ENCODE data around the gene SLCO4A1.
A peak's percentile ranks its signal among the peaks of the same experiment; 100 is the strongest.

SLCO4A1 gene

DNA sequence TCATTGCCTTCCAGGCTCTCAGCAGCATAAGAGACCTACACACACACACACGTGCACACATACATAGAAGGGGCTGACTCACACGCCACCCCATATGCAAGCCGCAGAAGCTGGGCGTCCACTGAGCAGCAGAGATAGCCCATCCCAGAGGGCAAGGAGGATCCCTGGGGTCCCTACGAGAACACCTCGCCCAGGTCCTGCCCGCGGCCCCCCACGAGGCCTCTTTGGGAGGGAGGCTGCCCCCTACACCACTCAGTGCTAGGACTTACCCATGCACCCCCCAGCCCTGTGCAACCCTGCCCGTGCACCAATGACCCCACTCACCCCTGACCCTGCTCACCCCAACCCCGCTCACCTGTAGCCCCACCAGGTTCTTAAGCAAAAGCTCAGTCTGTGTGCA, 45.8 kb downstream of the SLCO4A1 start:
- TF ChIP-seq, protein P1, sequence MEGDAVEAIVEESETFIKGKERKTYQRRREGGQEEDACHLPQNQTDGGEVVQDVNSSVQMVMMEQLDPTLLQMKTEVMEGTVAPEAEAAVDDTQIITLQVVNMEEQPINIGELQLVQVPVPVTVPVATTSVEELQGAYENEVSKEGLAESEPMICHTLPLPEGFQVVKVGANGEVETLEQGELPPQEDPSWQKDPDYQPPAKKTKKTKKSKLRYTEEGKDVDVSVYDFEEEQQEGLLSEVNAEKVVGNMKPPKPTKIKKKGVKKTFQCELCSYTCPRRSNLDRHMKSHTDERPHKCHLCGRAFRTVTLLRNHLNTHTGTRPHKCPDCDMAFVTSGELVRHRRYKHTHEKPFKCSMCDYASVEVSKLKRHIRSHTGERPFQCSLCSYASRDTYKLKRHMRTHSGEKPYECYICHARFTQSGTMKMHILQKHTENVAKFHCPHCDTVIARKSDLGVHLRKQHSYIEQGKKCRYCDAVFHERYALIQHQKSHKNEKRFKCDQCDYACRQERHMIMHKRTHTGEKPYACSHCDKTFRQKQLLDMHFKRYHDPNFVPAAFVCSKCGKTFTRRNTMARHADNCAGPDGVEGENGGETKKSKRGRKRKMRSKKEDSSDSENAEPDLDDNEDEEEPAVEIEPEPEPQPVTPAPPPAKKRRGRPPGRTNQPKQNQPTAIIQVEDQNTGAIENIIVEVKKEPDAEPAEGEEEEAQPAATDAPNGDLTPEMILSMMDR (IDR thresholded peaks at IDR 0.05; ENCODE audit: low read depth, low read length, missing control alignments) = no peak
- DNase-seq (ENCODE audit: extremely low read depth, low read depth) = no peak

DNA sequence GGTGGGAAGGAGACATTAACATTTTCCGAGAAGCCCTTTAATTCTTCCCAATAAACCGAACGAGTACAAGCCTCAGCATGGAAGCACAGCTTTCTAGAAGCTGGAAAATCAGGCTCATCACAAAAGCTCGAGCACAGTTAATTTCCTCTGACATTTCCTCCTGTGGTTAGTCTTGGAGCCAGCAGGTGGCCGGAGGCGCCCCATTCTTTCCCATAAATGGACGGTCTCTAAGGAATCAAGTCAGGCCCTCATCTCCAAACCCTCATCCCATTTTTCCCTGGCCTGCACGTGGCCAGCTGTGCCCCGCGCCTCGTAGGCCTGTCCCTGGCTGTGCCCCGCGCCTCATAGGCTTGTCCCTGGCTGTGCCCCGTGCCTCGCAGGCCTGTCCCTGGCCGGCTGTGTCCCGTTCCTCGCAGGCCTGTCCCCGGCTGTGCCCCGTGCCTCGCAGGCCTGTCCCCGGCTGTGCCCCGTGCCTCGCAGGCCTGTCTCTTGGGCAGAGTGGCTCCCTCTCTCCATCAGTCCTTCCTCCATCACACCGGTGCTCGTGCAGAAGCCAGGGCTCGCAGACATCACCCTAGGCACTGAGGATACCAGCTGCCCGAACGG, 46.7 kb downstream of the SLCO4A1 start:
- DNase-seq (ENCODE audit: extremely low read depth, low read depth) = no peak
- TF ChIP-seq, protein P1 (IDR thresholded peaks at IDR 0.05; ENCODE audit: low read depth, low read length, missing control alignments) = peak; percentile 34
- H3K4me3 ChIP-seq (replicated peaks; ENCODE audit: low read depth, low read length) = no peak overlapping the region

More for the DNA sequence above, 45.8 kb downstream of the SLCO4A1 start:
- no peak overlapping the region for H3K4me3 ChIP-seq (replicated peaks; ENCODE audit: low read depth, low read length)

DNA sequence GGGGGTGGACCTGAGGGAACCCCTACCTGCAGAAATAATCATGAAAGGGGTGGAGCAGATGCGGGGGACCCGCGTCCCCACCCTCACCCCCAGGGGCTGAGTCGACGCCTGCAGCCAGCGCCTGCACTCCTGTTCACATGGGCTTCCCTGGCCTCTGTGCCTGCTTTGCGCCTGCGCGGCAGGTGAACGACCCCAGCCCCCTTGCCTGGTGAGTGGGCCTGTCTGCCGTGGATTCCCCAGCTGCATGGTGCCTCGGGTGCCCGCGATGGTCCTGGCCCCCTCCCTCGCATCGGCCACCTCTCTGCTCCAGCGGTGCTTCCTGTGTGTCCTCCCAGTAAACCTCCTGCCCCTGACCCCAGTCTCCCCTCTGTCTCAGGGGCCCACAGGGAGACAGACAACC, 47.6 kb downstream of the SLCO4A1 start:
- TF ChIP-seq, protein P1 (IDR thresholded peaks at IDR 0.05; ENCODE audit: low read depth, low read length, missing control alignments) = no peak
- no peak overlapping the region for H3K4me3 ChIP-seq (replicated peaks; ENCODE audit: low read depth, low read length)
- DNase-seq (ENCODE audit: extremely low read depth, low read depth) = no peak

DNA sequence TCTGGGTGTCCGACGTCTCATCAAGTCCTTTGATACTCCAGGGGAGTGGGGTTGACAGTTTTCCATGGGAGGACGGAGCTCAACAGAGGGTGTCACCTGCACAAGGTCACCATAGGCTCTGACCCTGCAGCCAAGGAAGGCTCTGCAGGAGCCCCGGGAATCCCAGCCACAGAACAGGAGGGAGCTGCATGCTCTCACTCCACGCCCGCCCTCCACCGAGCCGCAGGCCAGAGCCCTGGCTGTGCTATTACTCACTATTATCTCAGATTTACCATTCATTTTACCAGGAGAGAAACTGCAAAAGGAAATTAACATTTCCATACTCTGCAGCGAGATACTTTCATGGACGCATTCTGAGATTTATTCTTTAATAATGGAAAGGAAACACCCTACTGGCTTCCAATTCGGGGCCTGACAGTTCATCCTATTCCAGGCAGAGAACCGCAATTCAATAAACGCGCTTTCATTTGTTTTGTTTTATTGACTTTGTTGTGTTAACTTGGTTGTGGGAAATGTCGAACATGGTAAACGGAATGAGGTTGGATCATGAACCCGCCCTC, 48.0 kb downstream of the SLCO4A1 start:
- TF ChIP-seq, protein P1 (IDR thresholded peaks at IDR 0.05; ENCODE audit: low read depth, low read length, missing control alignments) = no peak
- no peak for DNase-seq (ENCODE audit: extremely low read depth, low read depth)
- no peak overlapping the region for H3K4me3 ChIP-seq (replicated peaks; ENCODE audit: low read depth, low read length)

DNA sequence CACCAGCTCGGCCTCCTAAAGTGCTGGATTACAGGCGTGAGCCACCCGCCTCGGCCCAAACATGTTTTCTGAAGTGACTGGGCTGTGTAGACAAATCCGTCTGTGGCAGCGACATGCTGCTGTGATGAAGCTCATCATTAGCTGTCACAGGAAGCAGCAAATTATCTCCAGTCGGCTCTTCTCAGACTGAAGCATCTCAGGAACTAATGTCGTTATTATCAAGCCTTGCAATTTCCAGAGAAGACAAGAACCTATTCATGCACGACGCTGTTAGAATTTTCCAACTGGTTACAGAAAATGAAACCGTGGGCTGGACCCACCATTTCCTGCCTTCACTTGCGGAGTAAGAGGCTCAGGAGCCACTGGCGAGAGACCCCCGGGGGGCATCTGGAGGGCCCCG, 49.2 kb downstream of the SLCO4A1 start:
- TF ChIP-seq, protein P1 (IDR thresholded peaks at IDR 0.05; ENCODE audit: low read depth, low read length, missing control alignments) = no peak
- no peak overlapping the region for H3K4me3 ChIP-seq (replicated peaks; ENCODE audit: low read depth, low read length)
- DNase-seq (ENCODE audit: extremely low read depth, low read depth) = no peak

DNA sequence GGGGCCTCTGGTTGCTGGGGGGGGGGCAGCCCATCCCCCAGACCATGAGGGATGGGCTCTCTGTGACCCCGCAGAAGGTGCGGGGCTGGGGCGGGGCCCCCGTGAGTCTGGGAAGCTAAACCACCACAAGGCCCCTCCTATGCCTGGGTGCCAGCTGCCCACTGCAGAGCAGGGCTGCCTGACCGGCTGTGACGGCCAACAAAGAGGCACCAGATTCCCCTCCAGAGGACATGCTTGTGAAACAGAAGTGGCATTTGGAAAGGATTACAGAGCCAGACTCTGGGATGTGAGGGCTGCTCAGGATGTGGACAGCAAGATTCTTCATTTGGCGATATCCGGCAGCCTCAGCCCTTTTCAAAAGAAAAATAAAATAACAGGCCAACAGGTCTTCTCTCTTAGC, 49.9 kb downstream of the SLCO4A1 start:
- TF ChIP-seq, protein P1 (IDR thresholded peaks at IDR 0.05; ENCODE audit: low read depth, low read length, missing control alignments) = no peak
- H3K4me3 ChIP-seq (replicated peaks; ENCODE audit: low read depth, low read length) = no peak overlapping the region
- no peak for DNase-seq (ENCODE audit: extremely low read depth, low read depth)

Data from HFF-Myc (cell line).